ENCODE measurements around the gene SLC16A8.
"Not testable (repeated sequence)": the region's sequence is repeated elsewhere in the genome, so short reads cannot be mapped to it uniquely, and the experiment has no call there.

SLC16A8 gene

GRCh38 chr22:38038890-38039812, 44.8 kb downstream of the SLC16A8 start:
- Histone ChIP-seq H3K27ac (peak overlapping the region; percentile 54 to 71), H3K9me3 (no peaks in the 10 kb centered on the region), H3K4me3 (peak overlapping the region; percentile 15 to 39), H3K27me3 (no peaks in the 10 kb centered on the region), H3K36me3 (no peaks in the 10 kb centered on the region), H3K4me1 (peaks cover 0 to 32% (median 22%) of the 10 kb centered on the region in 4 donors)
- intact Hi-C loops (cut with DNase I; ENCODE audit: low total_unique reads) = no loop called here
- no peak for TF ChIP-seq CTCF (IDR thresholded peaks at IDR 0.05)
- no peak for DNase-seq

GRCh38 chr22:38038426-38038825, 45.6 kb downstream of the SLC16A8 start:
- peaks cover 0 to 38% (median 28%) of the 10 kb centered on the region in 4 donors for H3K4me1 ChIP-seq
- no peak for DNase-seq
- no peak for TF ChIP-seq CTCF (IDR thresholded peaks at IDR 0.05)
- intact Hi-C loops (cut with DNase I; ENCODE audit: low total_unique reads) = no loop called here
- peak overlapping the region; percentile 54 to 71 for H3K27ac ChIP-seq
- H3K4me3 ChIP-seq = no peak overlapping the region
- no peaks in the 10 kb centered on the region for H3K36me3 ChIP-seq
- H3K9me3 ChIP-seq = no peaks in the 10 kb centered on the region
- no peaks in the 10 kb centered on the region for H3K27me3 ChIP-seq

GRCh38 chr22:38037367-38038150, 46.4 kb downstream of the SLC16A8 start:
- H3K9me3 ChIP-seq; H3K27me3 ChIP-seq; intact Hi-C loops (cut with DNase I; ENCODE audit: low total_unique reads); H3K4me3 ChIP-seq; DNase-seq; H3K36me3 ChIP-seq; H3K27ac ChIP-seq: not testable (repeated sequence)
- H3K4me1 ChIP-seq = peaks cover 0 to 36% (median 28%) of the 10 kb centered on the region in 4 donors

GRCh38 chr22:38036392-38037062, 47.5 kb downstream of the SLC16A8 start:
- Histone ChIP-seq H3K9me3 (no peaks in the 10 kb centered on the region), H3K27me3 (no peaks in the 10 kb centered on the region), H3K4me1 (peaks cover 0 to 36% (median 28%) of the 10 kb centered on the region in 4 donors), H3K4me3 (no peak overlapping the region), H3K36me3 (no peaks in the 10 kb centered on the region), H3K27ac (no peak overlapping the region)
- TF ChIP-seq CTCF (IDR thresholded peaks at IDR 0.05) = no peak
- no peak for DNase-seq
- intact Hi-C loops (cut with DNase I; ENCODE audit: low total_unique reads) = no loop called here

- Histone ChIP-seq H3K4me3 (no peak overlapping the region), H3K4me1 (peaks cover 0 to 36% (median 28%) of the 10 kb centered on the region in 4 donors)
- no peak for DNase-seq
Measured at GRCh38 chr22:38035530-38035885, 48.5 kb downstream of the SLC16A8 start.

More at GRCh38 chr22:38035530-38035885, 48.5 kb downstream of the SLC16A8 start:
- TF ChIP-seq CTCF (IDR thresholded peaks at IDR 0.05) = no peak
- intact Hi-C loops (cut with DNase I; ENCODE audit: low total_unique reads) = no loop called here
- no peaks in the 10 kb centered on the region for H3K27me3 ChIP-seq
- no peak overlapping the region for H3K27ac ChIP-seq
- no peaks in the 10 kb centered on the region for H3K36me3 ChIP-seq
- H3K9me3 ChIP-seq = no peaks in the 10 kb centered on the region
